HG03159 (cell line): Measurements from ENCODE around the gene RARA.

Experiments
- ATAC-seq: cut with Tn5 transposase; IDR thresholded peaks from one replicate; pipeline ENCODE4 v1.9.1; 2021; ENCODE audit warnings: mild to moderate bottlenecking, moderate library complexity; ENCODE audit not compliant: unreplicated experiment

RARA gene

GRCh38 chr17:40344421-40345160 is 35.6 kb downstream of the RARA start:
- ATAC-seq: no peak

- ATAC-seq: no peak
Observed at GRCh38 chr17:40345161-40345993, 36.4 kb downstream of the RARA start.

GRCh38 chr17:40345994-40346764 is 37.2 kb downstream of the RARA start:
- no peak for ATAC-seq

GRCh38 chr17:40346765-40347158 is 37.8 kb downstream of the RARA start:
- ATAC-seq: no peak

GRCh38 chr17:40347319-40348135 is 38.5 kb downstream of the RARA start:
- ATAC-seq: no peak

GRCh38 chr17:40348136-40348504 is 39.1 kb downstream of the RARA start:
- no peak for ATAC-seq

GRCh38 chr17:40348562-40349476 is 39.8 kb downstream of the RARA start:
- no peak for ATAC-seq

- no peak for ATAC-seq
Observed at GRCh38 chr17:40349477-40349894, 40.5 kb downstream of the RARA start.

- ATAC-seq: no peak
Observed at GRCh38 chr17:40349895-40350688, 41.1 kb downstream of the RARA start.

- ATAC-seq: no peak
Observed at GRCh38 chr17:40350689-40351358, 41.8 kb downstream of the RARA start.

- no peak for ATAC-seq
Observed at GRCh38 chr17:40351359-40352236, 42.6 kb downstream of the RARA start.

GRCh38 chr17:40352237-40352778 is 43.3 kb downstream of the RARA start:
- no peak for ATAC-seq

GRCh38 chr17:40352779-40353394 is 43.9 kb downstream of the RARA start:
- ATAC-seq: no peak

GRCh38 chr17:40354221-40355122 is 45.5 kb downstream of the RARA start:
- ATAC-seq: no peak

GRCh38 chr17:40355123-40355803 is 46.3 kb downstream of the RARA start:
- ATAC-seq: no peak
